ENCODE measurements around the gene SH3BGRL2. TPM values are rescaled to one million over a fixed set of nuclear protein-coding genes. Genes with fewer than 3 reads are reported as not detected.

The SH3BGRL2 gene
- total RNA-seq, 1 experiment from 2014 or later, result 3.8 TPM

DNA sequence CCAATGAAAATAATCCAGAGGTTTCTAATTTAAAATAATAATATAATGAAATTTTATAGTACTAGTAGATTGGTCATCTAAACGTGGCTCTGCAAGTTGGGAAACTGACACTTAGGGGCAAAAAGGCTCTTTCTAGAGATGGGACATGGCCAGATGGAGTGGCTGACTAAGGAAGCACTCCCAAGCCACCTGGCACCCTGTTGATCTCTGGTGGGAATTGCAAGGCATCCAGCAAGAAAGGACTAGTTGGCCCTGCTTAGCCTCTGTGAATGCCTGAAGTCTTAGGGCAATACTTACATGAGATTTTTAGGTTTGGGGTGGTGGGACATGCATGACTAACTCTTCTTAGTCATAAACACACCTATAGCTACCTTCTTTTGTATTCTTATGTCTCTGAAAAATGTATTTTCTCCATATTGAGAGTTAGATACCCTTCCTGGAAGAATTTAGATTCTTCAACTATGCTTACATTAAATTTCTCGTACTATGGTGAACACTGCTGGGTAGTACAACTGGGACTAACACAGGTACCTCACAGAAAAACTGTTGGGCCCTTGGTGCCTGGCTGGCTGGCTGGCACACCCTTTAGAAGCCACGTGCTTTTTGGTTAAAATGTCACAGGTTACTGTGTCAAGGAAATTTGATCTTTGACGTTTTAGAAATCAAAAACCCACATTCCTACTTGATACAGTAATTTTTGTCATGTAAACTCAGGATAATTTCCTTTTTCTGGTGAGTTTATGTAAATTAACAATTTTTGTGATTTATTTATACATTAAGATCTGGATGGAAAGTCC is 25.0 kb upstream of the SH3BGRL2 start:
- ChIA-PET POLR2A (ENCODE audit: unreplicated experiment) (no interaction called here), CTCF (no interaction called here)
- no peaks in the 10 kb centered on the region for H3K9me3 ChIP-seq (ENCODE audit: low read length)
- DNase-seq (no peak), ATAC-seq (no peak)
- no peaks in the 10 kb centered on the region for H3K27me3 ChIP-seq (ENCODE audit: low read length)
- no peak overlapping the region for H3K4me3 ChIP-seq (ENCODE audit: low read length)
- no peak overlapping the region for H2AFZ ChIP-seq (ENCODE audit: low read length)
- H3K27ac ChIP-seq (ENCODE audit: low read length), result no peak overlapping the region
- no peak overlapping the region for H3K9ac ChIP-seq (ENCODE audit: low read length)
- intact Hi-C loops (cut with micrococcal nuclease), result no loop called here
- no peaks in the 10 kb centered on the region for H3K36me3 ChIP-seq (ENCODE audit: low read depth, low read length)
- H3K9me2 ChIP-seq (replicated peaks; ENCODE audit: low read length), result no peaks in the 10 kb centered on the region
- no peak overlapping the region for H3K4me2 ChIP-seq (ENCODE audit: low read length)
- H3F3A ChIP-seq (ENCODE audit: low read length, unreplicated experiment), result no peaks in the 10 kb centered on the region
- BruUV-seq (replicated peaks), result no TSS peak
- H3K4me1 ChIP-seq (ENCODE audit: insufficient read depth, low read length), result peaks cover 26% of the 10 kb centered on the region
- no peaks in the 10 kb centered on the region for H4K20me1 ChIP-seq (ENCODE audit: low read length)
- H3K79me2 ChIP-seq (ENCODE audit: low read length), result no peaks in the 10 kb centered on the region
- TF ChIP-seq EZH2 (IDR thresholded peaks at IDR 0.05; ENCODE audit: low read length, unreplicated experiment) (no peak), EZH2phosphoT487 (IDR thresholded peaks at IDR 0.05; ENCODE audit: borderline replicate concordance, low read length) (no peak)
- TF ChIP-seq, protein P1, sequence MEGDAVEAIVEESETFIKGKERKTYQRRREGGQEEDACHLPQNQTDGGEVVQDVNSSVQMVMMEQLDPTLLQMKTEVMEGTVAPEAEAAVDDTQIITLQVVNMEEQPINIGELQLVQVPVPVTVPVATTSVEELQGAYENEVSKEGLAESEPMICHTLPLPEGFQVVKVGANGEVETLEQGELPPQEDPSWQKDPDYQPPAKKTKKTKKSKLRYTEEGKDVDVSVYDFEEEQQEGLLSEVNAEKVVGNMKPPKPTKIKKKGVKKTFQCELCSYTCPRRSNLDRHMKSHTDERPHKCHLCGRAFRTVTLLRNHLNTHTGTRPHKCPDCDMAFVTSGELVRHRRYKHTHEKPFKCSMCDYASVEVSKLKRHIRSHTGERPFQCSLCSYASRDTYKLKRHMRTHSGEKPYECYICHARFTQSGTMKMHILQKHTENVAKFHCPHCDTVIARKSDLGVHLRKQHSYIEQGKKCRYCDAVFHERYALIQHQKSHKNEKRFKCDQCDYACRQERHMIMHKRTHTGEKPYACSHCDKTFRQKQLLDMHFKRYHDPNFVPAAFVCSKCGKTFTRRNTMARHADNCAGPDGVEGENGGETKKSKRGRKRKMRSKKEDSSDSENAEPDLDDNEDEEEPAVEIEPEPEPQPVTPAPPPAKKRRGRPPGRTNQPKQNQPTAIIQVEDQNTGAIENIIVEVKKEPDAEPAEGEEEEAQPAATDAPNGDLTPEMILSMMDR (conservative IDR thresholded peaks at IDR 0.05; ENCODE audit: low read depth, low read length), result no peak

DNA sequence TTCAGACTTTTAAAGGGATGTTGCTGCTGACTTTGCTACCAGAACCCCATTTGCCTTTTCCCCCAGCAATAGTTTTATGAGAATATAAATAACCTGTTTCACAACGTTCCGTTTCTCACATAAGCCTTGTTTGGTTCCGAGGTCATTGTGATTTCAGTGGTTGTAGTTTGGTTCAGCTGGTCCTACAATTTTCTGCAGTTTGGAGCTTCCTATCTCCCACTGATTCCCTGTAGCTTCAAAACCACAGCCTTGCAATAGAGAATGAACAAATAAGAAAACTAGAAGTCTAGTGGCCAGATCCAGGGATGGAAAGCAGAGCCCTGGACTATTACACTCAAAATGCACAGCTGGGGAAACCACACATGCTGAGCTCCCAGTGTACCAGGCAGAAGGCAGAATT is 24.1 kb upstream of the SH3BGRL2 start:
- no peak overlapping the region for H3K9ac ChIP-seq (ENCODE audit: low read length)
- H3K4me2 ChIP-seq (ENCODE audit: low read length), result no peak overlapping the region
- H3K4me1 ChIP-seq (ENCODE audit: insufficient read depth, low read length), result peaks cover 21% of the 10 kb centered on the region
- H4K20me1 ChIP-seq (ENCODE audit: low read length), result no peaks in the 10 kb centered on the region
- CTCF ChIA-PET, result no interaction called here
- POLR2A ChIA-PET (ENCODE audit: unreplicated experiment), result no interaction called here
- H3F3A ChIP-seq (ENCODE audit: low read length, unreplicated experiment), result no peaks in the 10 kb centered on the region
- H3K36me3 ChIP-seq (ENCODE audit: low read depth, low read length), result no peaks in the 10 kb centered on the region
- no peaks in the 10 kb centered on the region for H3K27me3 ChIP-seq (ENCODE audit: low read length)
- no peaks in the 10 kb centered on the region for H3K79me2 ChIP-seq (ENCODE audit: low read length)
- intact Hi-C loops (cut with micrococcal nuclease), result no loop called here
- no peak overlapping the region for H3K27ac ChIP-seq (ENCODE audit: low read length)
- ATAC-seq (no peak), DNase-seq (no peak)
- BruUV-seq (replicated peaks), result no TSS peak
- H3K9me3 ChIP-seq (ENCODE audit: low read length), result no peaks in the 10 kb centered on the region
- H2AFZ ChIP-seq (ENCODE audit: low read length), result no peak overlapping the region
- TF ChIP-seq, protein P1 (conservative IDR thresholded peaks at IDR 0.05; ENCODE audit: low read depth, low read length), result no peak
- TF ChIP-seq EZH2phosphoT487 (IDR thresholded peaks at IDR 0.05; ENCODE audit: borderline replicate concordance, low read length) (no peak), EZH2 (IDR thresholded peaks at IDR 0.05; ENCODE audit: low read length, unreplicated experiment) (no peak)
- no peaks in the 10 kb centered on the region for H3K9me2 ChIP-seq (replicated peaks; ENCODE audit: low read length)
- H3K4me3 ChIP-seq (ENCODE audit: low read length), result no peak overlapping the region

Data from PC-3 (cell line).